GM18867 (cell line): Measurements from ENCODE around the gene CHD2.
A peak's percentile ranks its signal among the peaks of the same experiment; 100 is the strongest.

Experiments used
- ATAC-seq: cut with Tn5 transposase; IDR thresholded peaks from one replicate; pipeline ENCODE4 v1.9.1; 2021; ENCODE audit warnings: mild to moderate bottlenecking, moderate library complexity; ENCODE audit not compliant: unreplicated experiment

Gene CHD2

GRCh38 chr15:92954578-92954977 lies 54.5 kb downstream of the CHD2 start:
- no peak for ATAC-seq

DNA sequence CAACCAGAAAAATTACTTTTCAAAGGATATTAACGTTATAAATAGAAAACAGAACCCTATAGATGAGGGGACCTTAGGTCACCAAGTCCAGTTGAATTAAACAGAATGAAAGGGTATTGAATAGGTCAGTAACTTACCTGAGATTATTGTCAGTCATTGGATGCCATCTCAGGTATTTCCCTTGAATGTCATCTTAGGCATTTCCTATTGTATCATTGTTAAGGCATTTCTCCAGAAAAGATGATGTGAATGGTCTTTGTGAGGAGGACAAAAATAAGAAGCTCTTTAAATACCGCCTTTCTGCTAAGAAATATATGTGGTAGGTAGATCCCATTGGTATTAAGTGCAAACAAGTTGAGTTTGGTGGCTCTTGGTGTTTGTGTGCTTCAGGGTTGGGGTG lies 55.6 kb downstream of the CHD2 start:
- ATAC-seq: no peak

DNA sequence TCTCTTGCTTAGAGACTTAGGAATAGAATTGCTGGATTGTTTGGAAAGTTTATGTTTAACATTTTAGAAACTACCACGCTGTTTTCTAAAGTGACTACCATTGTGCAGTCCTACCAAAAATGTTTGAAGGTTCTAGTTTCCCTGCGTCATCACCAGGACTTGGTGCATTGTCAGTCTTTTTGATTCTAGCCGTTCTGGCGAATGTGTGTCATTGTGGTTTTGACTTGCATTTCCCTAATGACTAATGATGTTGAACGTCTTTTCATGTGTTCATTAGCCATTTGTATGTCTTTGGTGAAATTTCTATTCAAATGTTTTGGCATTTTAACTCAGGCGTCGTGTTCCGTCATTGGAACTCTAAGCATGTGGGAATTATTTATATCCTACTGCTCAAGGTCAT lies 58.0 kb downstream of the CHD2 start:
- ATAC-seq: no peak

DNA sequence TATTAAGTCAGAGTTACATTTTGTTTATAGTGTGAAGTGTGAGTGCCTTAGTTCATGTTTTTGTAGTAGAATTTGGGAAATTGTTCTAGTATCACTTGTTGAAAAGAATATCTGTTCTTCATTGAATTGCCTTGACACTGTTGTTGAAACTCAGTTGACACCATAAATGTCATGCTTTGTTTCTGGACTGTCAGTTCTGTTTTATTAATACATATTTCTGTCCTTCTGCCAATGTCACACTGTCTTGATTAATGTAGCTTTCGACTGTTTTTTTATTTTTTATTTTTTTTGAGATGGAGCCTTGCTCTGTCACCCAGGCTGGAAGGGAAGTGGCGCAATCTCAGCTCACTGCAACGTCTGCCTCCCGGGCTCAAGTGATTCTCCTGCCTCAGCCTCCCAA lies 59.1 kb downstream of the CHD2 start:
- no peak for ATAC-seq

DNA sequence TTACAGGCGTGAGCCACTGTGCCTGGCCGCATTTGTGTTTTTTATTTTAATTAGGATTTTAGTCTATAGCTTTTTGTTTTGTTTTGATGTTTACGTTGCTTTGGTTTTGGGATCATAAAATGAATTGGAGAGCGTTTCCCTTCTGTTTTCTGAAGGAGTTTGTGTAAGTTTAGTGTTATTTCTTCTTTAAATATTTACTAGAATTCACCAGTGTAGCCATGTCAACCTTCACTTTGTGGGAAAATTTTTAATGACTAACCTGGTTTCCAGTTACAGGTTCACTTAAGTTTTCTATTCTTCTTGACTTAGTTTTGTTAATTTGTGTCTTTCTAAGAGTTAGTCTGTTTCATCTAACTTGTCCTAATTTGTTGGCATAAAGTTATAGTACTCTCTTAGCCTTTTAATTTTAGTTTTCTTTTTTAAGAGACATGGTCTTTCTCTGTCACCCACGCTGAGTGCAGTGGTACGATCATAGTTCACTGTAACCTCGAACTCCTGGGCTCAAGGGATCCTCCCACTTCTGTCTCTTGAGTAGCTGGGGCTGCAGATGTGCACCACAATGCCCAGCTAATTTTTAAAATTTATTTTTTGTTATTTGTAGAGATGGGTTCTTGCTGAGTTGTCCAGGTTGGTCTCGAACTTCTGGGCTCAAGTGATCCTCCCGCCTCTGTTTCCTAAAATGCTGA lies 61.0 kb downstream of the CHD2 start:
- ATAC-seq: no peak

GRCh38 chr15:92962914-92963313 lies 62.8 kb downstream of the CHD2 start:
- no peak for ATAC-seq

- ATAC-seq: no peak
These were observed 63.7 kb downstream of the CHD2 start for GRCh38 chr15:92963794-92964193.

- ATAC-seq: no peak
These were observed 69.0 kb downstream of the CHD2 start for GRCh38 chr15:92968926-92969651.

DNA sequence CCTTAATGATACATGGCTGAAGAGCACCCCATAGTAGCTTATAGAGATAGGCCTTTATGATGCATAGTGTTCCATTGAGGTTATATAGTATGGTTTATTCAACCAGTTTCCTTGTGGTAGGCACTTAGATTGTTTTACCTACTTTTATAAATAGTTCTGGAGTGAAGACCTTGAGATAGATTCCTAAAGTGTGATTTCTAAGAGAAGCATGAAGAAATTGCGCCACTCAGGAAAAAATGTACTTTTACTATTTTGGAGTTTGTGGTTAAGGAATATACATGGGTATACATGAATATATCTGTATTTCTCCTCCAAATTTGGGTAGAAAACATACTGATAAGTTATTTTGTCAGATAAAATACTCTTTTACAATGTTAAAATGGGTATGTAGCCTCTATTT lies 70.5 kb downstream of the CHD2 start:
- ATAC-seq: no peak

- ATAC-seq: no peak
These were observed 71.0 kb downstream of the CHD2 start for GRCh38 chr15:92971081-92971480.

GRCh38 chr15:92971713-92972112 lies 71.6 kb downstream of the CHD2 start:
- ATAC-seq: no peak

DNA sequence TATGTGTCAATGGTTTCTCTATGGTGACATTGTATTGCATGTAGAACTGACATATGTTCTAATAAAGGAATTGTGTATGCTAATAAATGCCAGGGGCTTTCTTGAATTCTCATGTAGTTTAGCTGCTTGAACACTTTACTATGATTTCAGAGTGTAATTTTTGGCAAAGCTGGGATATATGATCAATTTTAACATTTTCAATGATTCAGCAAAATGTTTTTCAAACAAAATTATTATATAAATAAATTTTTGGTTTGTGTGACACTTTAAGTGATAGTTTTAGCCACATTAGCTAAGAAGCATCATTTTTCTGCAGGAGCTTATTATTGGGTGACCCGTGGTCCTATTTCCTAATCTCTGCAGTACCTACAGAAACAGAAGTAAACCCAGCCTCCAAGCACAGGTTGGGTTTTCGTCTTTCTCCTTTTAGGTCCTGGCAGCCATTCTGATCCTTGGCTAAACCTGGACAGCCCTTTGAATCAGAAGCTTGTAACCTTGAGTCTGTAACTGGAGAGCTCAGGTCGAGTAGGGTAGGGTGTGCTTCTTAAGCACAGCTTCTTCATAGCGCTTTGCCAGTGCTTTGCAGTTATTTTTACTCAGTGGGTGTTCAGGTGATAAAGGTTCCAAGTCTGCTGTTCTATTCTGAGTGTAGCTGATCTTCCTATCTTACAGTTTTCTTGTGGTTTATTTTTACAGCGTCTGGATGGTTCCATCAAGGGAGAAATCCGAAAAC lies 74.2 kb downstream of the CHD2 start:
- no peak for ATAC-seq

DNA sequence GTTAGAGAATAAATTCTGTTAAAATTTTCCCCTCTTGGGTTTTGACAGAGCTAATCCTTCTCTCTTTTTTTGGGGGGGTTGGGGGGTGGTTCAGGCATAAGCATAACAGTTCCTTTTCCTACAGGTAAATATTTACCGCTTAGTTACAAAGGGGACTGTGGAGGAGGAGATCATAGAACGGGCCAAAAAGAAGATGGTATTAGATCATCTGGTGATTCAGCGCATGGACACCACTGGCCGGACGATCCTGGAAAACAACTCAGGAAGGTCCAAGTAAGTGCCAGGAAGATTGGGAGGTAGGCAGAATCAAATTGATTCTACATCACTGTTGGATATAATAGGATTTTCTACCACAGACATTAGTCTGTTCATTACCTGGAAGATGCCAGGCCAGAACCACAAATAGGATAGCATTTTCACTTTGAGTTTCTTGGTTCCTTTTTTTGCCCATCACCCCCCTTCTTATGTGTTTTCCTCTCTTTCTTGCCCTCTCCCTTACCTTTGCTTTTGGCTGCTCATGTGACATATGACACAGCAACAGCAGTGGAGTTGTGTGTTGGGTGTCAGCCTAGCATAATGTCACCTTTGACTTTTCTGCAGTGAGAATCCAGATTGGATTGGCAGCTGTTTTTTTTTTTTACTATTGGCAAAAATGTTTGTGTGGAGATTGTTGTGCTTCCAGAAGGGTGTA lies 79.0 kb downstream of the CHD2 start:
- ATAC-seq: no peak

DNA sequence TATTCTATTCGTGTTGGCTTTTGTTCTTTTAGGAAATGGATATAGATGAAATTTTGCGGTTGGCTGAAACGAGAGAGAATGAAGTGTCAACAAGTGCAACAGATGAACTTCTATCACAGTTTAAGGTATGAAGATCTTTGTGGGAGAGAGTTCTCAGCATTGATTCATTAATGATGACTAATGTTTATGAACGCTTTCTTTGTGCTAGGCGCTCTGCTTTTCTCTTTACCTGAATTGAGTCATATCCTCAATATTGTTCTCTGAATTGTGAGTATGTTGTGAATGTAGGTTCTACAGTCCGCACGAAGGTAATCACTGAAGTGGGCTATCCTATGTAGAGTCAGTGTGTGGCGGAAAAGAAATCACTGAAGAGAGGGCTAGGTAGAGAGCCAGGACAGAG lies 81.2 kb downstream of the CHD2 start:
- no peak for ATAC-seq

DNA sequence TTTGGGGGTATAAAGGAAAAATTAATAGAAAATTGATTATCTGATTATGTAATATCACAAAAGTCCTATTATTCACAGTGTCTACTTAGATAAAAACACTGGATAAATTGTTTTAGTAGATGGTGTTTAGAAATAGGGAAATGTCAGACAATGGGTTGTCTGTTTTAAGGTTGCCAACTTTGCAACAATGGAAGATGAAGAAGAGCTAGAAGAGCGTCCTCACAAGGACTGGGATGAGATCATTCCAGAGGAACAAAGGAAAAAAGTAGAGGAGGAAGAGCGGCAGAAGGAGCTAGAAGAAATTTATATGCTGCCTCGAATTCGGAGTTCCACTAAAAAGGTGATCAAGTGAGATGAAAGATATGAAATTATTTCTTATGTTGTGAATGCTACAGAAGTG lies 84.0 kb downstream of the CHD2 start:
- ATAC-seq: no peak

GRCh38 chr15:92989470-92989869 lies 89.3 kb downstream of the CHD2 start:
- ATAC-seq: peak; percentile 53

- no peak for ATAC-seq
These were observed 89.9 kb downstream of the CHD2 start for GRCh38 chr15:92990031-92990430.

DNA sequence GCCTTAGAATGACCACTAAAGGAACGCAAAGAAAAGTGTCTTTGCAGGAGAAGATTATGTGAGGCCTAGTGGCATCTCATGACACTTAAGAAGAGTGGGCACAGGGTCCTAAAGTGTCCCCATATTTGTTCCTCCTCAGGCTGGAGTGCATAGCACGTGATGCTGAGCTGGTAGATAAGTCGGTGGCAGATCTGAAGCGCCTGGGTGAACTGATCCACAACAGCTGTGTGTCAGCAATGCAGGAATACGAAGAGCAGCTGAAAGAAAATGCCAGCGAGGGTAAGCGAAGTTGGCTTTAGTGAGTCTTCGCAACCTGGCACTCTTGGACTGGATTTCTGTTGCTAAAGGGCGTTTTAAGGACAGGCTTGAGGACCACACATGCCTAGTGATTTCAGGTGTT lies 92.6 kb downstream of the CHD2 start:
- no peak for ATAC-seq

- ATAC-seq: no peak
These were observed 97.7 kb downstream of the CHD2 start for GRCh38 chr15:92997821-92998220.

DNA sequence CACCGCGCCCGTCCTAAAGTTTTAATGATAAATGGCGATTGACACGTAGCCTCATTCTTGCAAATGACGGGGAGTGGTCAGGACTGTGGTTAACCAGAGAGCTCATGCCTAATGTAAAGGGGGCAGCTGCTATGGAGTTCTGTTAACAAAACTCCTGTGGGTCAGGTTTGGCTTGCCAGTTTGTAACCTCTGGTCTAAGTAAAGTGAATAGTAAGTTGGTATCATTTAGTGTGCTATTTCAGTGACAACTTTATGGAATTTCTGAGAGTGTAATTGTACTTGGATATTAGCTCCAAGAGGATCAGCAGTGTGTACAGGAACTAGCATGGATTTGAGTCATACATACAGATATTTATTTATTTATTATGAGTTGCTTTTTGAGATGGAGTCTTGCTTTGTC lies 101.0 kb downstream of the CHD2 start:
- ATAC-seq: no peak

GRCh38 chr15:93001881-93002280 lies 101.8 kb downstream of the CHD2 start:
- no peak for ATAC-seq
